OCI-LY1 (cell line): Measurements from ENCODE around the gene FCHSD1.

Source experiments
- CTCF ChIP-seq: fragments of 200-600 bp; sonication (generic), shearing (Covaris generic); IDR thresholded peaks from 2 replicates; pipeline ENCODE4 v1.5.1; 2017; ENCODE audit warnings: mild to moderate bottlenecking, antibody characterized with exemption, low read length, moderate library complexity, mixed read lengths
- EZH2 ChIP-seq: fragments of 200-600 bp; sonication (generic), shearing (Covaris generic); IDR thresholded peaks from 2 replicates; pipeline ENCODE4 v1.8.0; 2017; ENCODE audit warnings: borderline replicate concordance, mixed run types, mild to moderate bottlenecking, antibody characterized with exemption, low read length, moderate library complexity, mixed read lengths

GRCh38 chr5:141617682-141618029 is 33.6 kb downstream of the FCHSD1 start:
- TF ChIP-seq EZH2 = no peak
- TF ChIP-seq CTCF = no peak
